IPS DF 6.9 (cell line): ENCODE data around the gene PMEPA1.

Experiments used
- DNase-seq: peaks from one replicate; pipeline ENCODE4 v3.0.0-alpha.2; 2013; ENCODE audit warnings: low read depth, low spot score
- H3K27ac ChIP-seq: one replicate; pipeline ENCODE4 v1.5.1; 2013; ENCODE audit warnings: low read length, control low read depth
- H3K27me3 ChIP-seq: 2 replicates; pipeline ENCODE4 v1.6.1; 2013; ENCODE audit warnings: mild to moderate bottlenecking, low read length; ENCODE audit not compliant: control insufficient read depth, insufficient read depth
- H3K36me3 ChIP-seq: 2 replicates; pipeline ENCODE4 v1.6.1; 2013; ENCODE audit warnings: low read length; ENCODE audit not compliant: control insufficient read depth, insufficient read depth
- H3K4me1 ChIP-seq: 2 replicates; pipeline ENCODE4 v1.6.1; 2013; ENCODE audit warnings: low read length; ENCODE audit not compliant: control insufficient read depth, insufficient read depth
- H3K4me3 ChIP-seq: 2 replicates; pipeline ENCODE4 v1.5.1; 2013; ENCODE audit warnings: mild to moderate bottlenecking, low read length
- H3K9me3 ChIP-seq: 2 replicates; pipeline ENCODE4 v1.6.1; 2013; ENCODE audit warnings: low read length, inconsistent platforms; ENCODE audit not compliant: control insufficient read depth, insufficient read depth
- WGBS: extraction: QIAGEN DNeasy Blood & Tissue Kit; methylation state at CpG from one replicate; pipeline ENCODE4 v1.1.7; 2013; ENCODE audit warnings: mixed read lengths, missing lambda C conversion rate; ENCODE audit not compliant: insufficient read length, insufficient coverage; 5-methylcytosine and 5-hydroxymethylcytosine counted together

PMEPA1 gene

GRCh38 chr20:57695940-57696339 lies 13.9 kb downstream of the PMEPA1 start:
- H3K27ac ChIP-seq = no peak overlapping the region
- DNase-seq = no peak
- H3K9me3 ChIP-seq = no peaks in the 10 kb centered on the region
- peaks cover 5% of the 10 kb centered on the region; the same call in 1 of the 2 replicates for H3K4me1 ChIP-seq
- no CpG with 5 or more reads among the region's 5 CpGs for WGBS
- no peaks in the 10 kb centered on the region for H3K27me3 ChIP-seq
- no peak overlapping the region for H3K4me3 ChIP-seq
- H3K36me3 ChIP-seq = no peaks in the 10 kb centered on the region

- Histone ChIP-seq H3K36me3 (no peaks in the 10 kb centered on the region), H3K27me3 (no peaks in the 10 kb centered on the region), H3K4me1 (peaks cover 5% of the 10 kb centered on the region; the same call in 1 of the 2 replicates), H3K4me3 (no peak overlapping the region), H3K9me3 (no peaks in the 10 kb centered on the region), H3K27ac (no peak overlapping the region)
- WGBS = no CpG with 5 or more reads among the region's 11 CpGs
- DNase-seq = no peak
Observed at GRCh38 chr20:57695012-57695411, 14.8 kb downstream of the PMEPA1 start.

- Histone ChIP-seq H3K27ac (no peak overlapping the region), H3K36me3 (no peaks in the 10 kb centered on the region), H3K4me1 (peaks cover 5% of the 10 kb centered on the region; the same call in 1 of the 2 replicates), H3K9me3 (no peaks in the 10 kb centered on the region), H3K4me3 (no peak overlapping the region), H3K27me3 (no peaks in the 10 kb centered on the region)
- DNase-seq = no peak
- no CpG with 5 or more reads among the region's 4 CpGs for WGBS
Observed at GRCh38 chr20:57694481-57694880, 15.3 kb downstream of the PMEPA1 start.

- H3K27ac ChIP-seq = no peak overlapping the region
- DNase-seq = no peak
Observed at GRCh38 chr20:57693670-57694329, 16.0 kb downstream of the PMEPA1 start.

GRCh38 chr20:57693002-57693582 lies 16.7 kb downstream of the PMEPA1 start:
- H3K4me3 ChIP-seq = no peak overlapping the region
- no peak overlapping the region for H3K27ac ChIP-seq
- WGBS = no CpG with 5 or more reads among the region's 20 CpGs
- H3K4me1 ChIP-seq = peaks cover 5% of the 10 kb centered on the region; the same call in 1 of the 2 replicates
- no peaks in the 10 kb centered on the region for H3K27me3 ChIP-seq
- no peak for DNase-seq
- no peaks in the 10 kb centered on the region for H3K36me3 ChIP-seq
- no peaks in the 10 kb centered on the region for H3K9me3 ChIP-seq

More at GRCh38 chr20:57693670-57694329, 16.0 kb downstream of the PMEPA1 start:
- WGBS = no CpG with 5 or more reads among the region's 7 CpGs
- H3K27me3 ChIP-seq = no peaks in the 10 kb centered on the region
- no peaks in the 10 kb centered on the region for H3K9me3 ChIP-seq
- H3K4me3 ChIP-seq = no peak overlapping the region
- peaks cover 5% of the 10 kb centered on the region; the same call in 1 of the 2 replicates for H3K4me1 ChIP-seq
- no peaks in the 10 kb centered on the region for H3K36me3 ChIP-seq

- no peaks in the 10 kb centered on the region for H3K27me3 ChIP-seq
- no peaks in the 10 kb centered on the region for H3K9me3 ChIP-seq
- H3K4me3 ChIP-seq = no peak overlapping the region
- H3K4me1 ChIP-seq = peaks cover 5% of the 10 kb centered on the region; the same call in 1 of the 2 replicates
- no CpG with 5 or more reads among the region's 10 CpGs for WGBS
- H3K36me3 ChIP-seq = no peaks in the 10 kb centered on the region
- no peak overlapping the region for H3K27ac ChIP-seq
- DNase-seq = no peak
Observed at GRCh38 chr20:57692393-57692792, 17.4 kb downstream of the PMEPA1 start.

GRCh38 chr20:57691699-57692098 lies 18.1 kb downstream of the PMEPA1 start:
- no peak overlapping the region for H3K4me3 ChIP-seq
- no CpG with 5 or more reads among the region's 12 CpGs for WGBS
- H3K27me3 ChIP-seq = no peaks in the 10 kb centered on the region
- H3K4me1 ChIP-seq = peaks cover 5% of the 10 kb centered on the region; the same call in 1 of the 2 replicates
- no peaks in the 10 kb centered on the region for H3K36me3 ChIP-seq
- no peak for DNase-seq
- H3K27ac ChIP-seq = no peak overlapping the region
- no peaks in the 10 kb centered on the region for H3K9me3 ChIP-seq

- no peaks in the 10 kb centered on the region for H3K9me3 ChIP-seq
- no CpG with 5 or more reads among the region's 15 CpGs for WGBS
- H3K4me1 ChIP-seq = peaks cover 6% of the 10 kb centered on the region; the same call in 1 of the 2 replicates
- no peak overlapping the region for H3K27ac ChIP-seq
- DNase-seq = no peak
- no peak overlapping the region for H3K4me3 ChIP-seq
- no peaks in the 10 kb centered on the region for H3K36me3 ChIP-seq
- no peaks in the 10 kb centered on the region for H3K27me3 ChIP-seq
Observed at GRCh38 chr20:57690525-57690924, 19.3 kb downstream of the PMEPA1 start.

DNA sequence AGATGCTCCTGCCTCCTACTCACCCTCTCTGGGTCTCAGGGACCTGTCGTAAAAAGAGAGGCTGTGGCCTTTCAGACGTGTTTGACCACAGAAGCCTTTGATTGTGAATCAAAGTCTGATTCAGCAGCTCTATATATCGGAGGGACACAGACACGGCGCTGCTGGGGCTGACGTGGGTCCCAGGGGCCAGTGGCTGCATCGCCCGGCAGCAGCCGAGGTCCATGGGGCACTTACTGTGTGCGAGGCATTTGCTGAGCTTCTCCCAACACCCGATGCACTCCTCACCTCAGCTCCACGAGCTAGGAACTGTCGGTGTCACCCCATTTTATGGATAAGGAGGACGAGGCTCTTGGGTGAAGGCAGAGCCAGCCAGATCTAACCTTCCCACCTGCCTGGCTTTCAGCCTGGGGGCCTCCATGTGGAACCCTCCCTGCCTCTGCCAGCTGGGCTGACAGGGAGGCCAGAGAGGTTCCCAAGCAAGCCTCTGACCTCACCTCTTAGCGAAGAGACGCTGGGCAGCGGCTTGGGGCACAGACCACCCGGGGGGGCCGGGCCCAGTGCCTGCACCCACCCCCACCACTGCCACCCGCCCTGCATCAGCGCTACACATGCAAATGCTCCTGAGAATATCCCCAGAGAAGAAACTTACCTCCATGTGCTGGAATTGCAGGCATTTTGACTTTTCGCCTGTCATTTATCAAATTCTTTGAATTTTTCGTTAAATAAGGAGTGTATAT lies 19.9 kb downstream of the PMEPA1 start:
- Histone ChIP-seq H3K27me3 (no peaks in the 10 kb centered on the region), H3K9me3 (no peaks in the 10 kb centered on the region), H3K27ac (no peak overlapping the region), H3K4me1 (peaks cover 4% of the 10 kb centered on the region; the same call in 1 of the 2 replicates), H3K4me3 (no peak overlapping the region), H3K36me3 (no peaks in the 10 kb centered on the region)
- no peak for DNase-seq
- WGBS = no CpG with 5 or more reads among the region's 23 CpGs

DNA sequence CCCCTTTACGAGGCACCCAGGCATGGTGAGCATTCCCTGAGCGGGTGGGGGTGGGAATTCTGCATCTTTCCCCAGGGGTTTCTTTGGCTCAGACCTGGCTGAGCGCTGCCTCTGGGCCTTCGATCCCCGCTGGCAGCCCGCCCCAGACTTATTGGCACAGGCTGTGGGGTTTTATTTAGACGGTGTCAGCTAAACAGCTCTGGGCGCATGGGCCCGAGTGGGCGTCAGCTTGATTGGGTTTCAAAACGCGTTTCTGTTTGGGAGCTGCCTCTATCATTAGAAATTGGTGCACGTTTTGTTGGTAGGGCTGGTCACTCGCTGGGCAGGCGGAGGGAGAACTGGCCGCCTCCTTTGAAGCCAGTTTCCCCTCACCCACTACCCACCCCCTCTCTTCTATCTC lies 21.0 kb downstream of the PMEPA1 start:
- no CpG with 5 or more reads among the region's 16 CpGs for WGBS
- DNase-seq = no peak
- Histone ChIP-seq H3K36me3 (no peaks in the 10 kb centered on the region), H3K4me3 (no peak overlapping the region), H3K9me3 (no peaks in the 10 kb centered on the region), H3K27me3 (no peaks in the 10 kb centered on the region), H3K27ac (no peak overlapping the region), H3K4me1 (peaks cover 6% of the 10 kb centered on the region)
